Gastrocnemius medialis (tissue), 4 donors: ENCODE measurements around the gene AMHR2. TPM values are rescaled to one million over a fixed set of nuclear protein-coding genes. Genes with fewer than 3 reads are reported as not detected.
"Not testable (repeated sequence)": the region's sequence is repeated elsewhere in the genome, so short reads cannot be mapped to it uniquely, and the experiment has no call there.

Source experiments
- ATAC-seq, 2 donors: fragments of 150-250 bp; one replicate each; pipeline ENCODE4 v1.9.1; 2016
- DNase-seq, 2 donors: peaks; one replicate each; pipeline ENCODE4 v3.0.0-alpha.2; 2019
- H3K27ac ChIP-seq, 4 donors: fragments of 200-600 bp; sonication (generic); 1 replicate in 1 of 4; 2 replicates in 3 of 4; pipeline ENCODE4 v1.5.1; 2016 to 2018; ENCODE audit warnings: mild to moderate bottlenecking in 2 of 4, moderate library complexity in 1 of 4
- H3K27me3 ChIP-seq, 3 donors: fragments of 200-600 bp; sonication (generic) in 2 of 3; 1 replicate in 1 of 3; 2 replicates in 2 of 3; pipeline versions ENCODE4 v1.5.1 to v1.6.0; 2016 to 2019; ENCODE audit warnings: mild to moderate bottlenecking in 1 of 3, moderate library complexity in 1 of 3
- H3K36me3 ChIP-seq, 2 donors: fragments of 200-600 bp; sonication (generic) in 1 of 2; one replicate each; pipeline ENCODE4 v1.5.1; 2017 to 2018
- H3K4me1 ChIP-seq, 2 donors: fragments of 200-600 bp; sonication (generic) in 1 of 2; one replicate each; pipeline ENCODE4 v1.5.1; 2016 to 2017; ENCODE audit warnings: mild to moderate bottlenecking in 2 of 2
- H3K4me3 ChIP-seq, 4 donors: fragments of 200-600 bp; sonication (generic) in 3 of 4; 1 replicate in 1 of 4; 2 replicates in 3 of 4; pipeline ENCODE4 v1.5.1; 2016 to 2019; ENCODE audit warnings: mild to moderate bottlenecking in 2 of 4
- H3K9me3 ChIP-seq, 3 donors: fragments of 200-600 bp; sonication (generic) in 2 of 3; 1 replicate in 1 of 3; 2 replicates in 2 of 3; pipeline ENCODE4 v1.5.1; 2016 to 2019
- POLR2A ChIP-seq, 2 donors: fragments of 450-650 bp; IDR thresholded peaks; one replicate each; pipeline ENCODE4 v1.6.1; 2017; ENCODE audit warnings: antibody characterized with exemption in 2 of 2, mild to moderate bottlenecking in 2 of 2, moderate library complexity in 2 of 2
- in situ Hi-C, 4 donors: fragments of 200-750 bp; cut with MboI; loops; one replicate each; pipeline versions ENCODE4 v1.15.0 to v1.8.0; 2017; ENCODE audit warnings: low sequenced_read_pairs in 4 of 4
- intact Hi-C: fragments of 100-400 bp; cut with DNase I; formaldehyde crosslinking; loops from one replicate; pipeline ENCODE4 v1.15.1; 2023; ENCODE audit warnings: low total_unique reads
- total RNA-seq, 4 donors: library from RNA; depleted of rRNA; stranded (reverse); fragments of >200 nt; gene quantifications; one replicate each; pipeline versions ENCODE4 v1.1.0 to v1.2.3, GENCODE V29; 2016
- TF ChIP-seq, protein P1 (sequence below), 5 experiments: fragments of 450-650 bp in 3 of 5; fragments of 200-600 bp in 2 of 5; sonication (generic) in 2 of 5; IDR thresholded peaks in 4 of 5; conservative IDR thresholded peaks in 1 of 5; 1 replicate in 4 of 5; 2 replicates in 1 of 5; pipeline ENCODE4 v1.5.1; 2016 to 2019; ENCODE audit warnings: antibody characterized with exemption in 5 of 5, mild to moderate bottlenecking in 3 of 5, moderate library complexity in 3 of 5

AMHR2 gene
- total RNA-seq, 4 donors from 2014 or later, result 1.0 to 1.4 TPM; not detected in 2

DNA sequence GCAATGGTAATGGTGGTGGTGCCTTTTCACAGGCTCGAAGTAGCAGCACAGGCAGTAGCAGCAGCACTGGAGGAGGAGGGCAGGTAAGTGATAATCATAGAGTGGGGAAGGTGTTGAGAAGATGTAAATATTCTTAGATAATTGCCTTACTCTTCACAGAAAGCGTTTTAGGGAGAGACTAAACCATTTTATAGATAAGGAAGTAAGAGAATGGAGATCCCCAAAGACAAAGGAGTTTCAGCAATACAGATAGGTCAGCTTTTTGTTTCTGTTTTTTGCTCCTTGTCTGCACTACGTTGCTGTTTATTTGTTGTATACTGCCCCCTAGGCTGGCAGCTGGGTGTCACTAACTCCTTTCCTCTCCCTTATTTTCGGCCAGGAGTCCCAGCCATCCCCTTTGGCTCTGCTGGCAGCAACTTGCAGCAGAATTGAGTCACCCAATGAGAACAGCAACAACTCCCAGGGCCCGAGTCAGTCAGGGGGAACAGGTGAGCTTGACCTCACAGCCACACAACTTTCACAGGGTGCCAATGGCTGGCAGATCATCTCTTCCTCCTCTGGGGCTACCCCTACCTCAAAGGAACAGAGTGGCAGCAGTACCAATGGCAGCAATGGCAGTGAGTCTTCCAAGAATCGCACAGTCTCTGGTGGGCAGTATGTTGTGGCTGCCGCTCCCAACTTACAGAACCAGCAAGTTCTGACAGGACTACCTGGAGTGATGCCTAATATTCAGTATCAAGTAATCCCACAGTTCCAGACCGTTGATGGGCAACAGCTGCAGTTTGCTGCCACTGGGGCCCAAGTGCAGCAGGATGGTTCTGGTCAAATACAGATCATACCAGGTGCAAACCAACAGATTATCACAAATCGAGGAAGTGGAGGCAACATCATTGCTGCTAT lies 41.7 kb upstream of the AMHR2 start:
- no peaks in the 10 kb centered on the region for H3K9me3 ChIP-seq
- in situ Hi-C loops, result no loop called here
- no peaks in the 10 kb centered on the region for H3K27me3 ChIP-seq
- TF ChIP-seq, protein P1, sequence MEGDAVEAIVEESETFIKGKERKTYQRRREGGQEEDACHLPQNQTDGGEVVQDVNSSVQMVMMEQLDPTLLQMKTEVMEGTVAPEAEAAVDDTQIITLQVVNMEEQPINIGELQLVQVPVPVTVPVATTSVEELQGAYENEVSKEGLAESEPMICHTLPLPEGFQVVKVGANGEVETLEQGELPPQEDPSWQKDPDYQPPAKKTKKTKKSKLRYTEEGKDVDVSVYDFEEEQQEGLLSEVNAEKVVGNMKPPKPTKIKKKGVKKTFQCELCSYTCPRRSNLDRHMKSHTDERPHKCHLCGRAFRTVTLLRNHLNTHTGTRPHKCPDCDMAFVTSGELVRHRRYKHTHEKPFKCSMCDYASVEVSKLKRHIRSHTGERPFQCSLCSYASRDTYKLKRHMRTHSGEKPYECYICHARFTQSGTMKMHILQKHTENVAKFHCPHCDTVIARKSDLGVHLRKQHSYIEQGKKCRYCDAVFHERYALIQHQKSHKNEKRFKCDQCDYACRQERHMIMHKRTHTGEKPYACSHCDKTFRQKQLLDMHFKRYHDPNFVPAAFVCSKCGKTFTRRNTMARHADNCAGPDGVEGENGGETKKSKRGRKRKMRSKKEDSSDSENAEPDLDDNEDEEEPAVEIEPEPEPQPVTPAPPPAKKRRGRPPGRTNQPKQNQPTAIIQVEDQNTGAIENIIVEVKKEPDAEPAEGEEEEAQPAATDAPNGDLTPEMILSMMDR (IDR thresholded peaks at IDR 0.05 in 4 of 5, conservative IDR thresholded peaks at IDR 0.05 in 1 of 5), result peak; percentile 39 to 53 (median 51)
- no peak for TF ChIP-seq POLR2A (IDR thresholded peaks at IDR 0.05)
- intact Hi-C loops, result loop anchor here (1.0 to 2.0 kb wide), 3 partner anchors 29 to 119 kb away; partner anchors contain the start of gene TARBP2
- DNase-seq (peak; percentile 73 to 90), ATAC-seq (peak in 1 of 2 donors; percentile 15)
- peak overlapping the region; percentile 89 to 99 (median 94) for H3K27ac ChIP-seq
- peaks cover 0 to 36% of the 10 kb centered on the region in 2 donors for H3K36me3 ChIP-seq
- peak overlapping the region; percentile 57 to 86 (median 62) for H3K4me3 ChIP-seq
- peaks cover 67 to 70% of the 10 kb centered on the region in 2 donors for H3K4me1 ChIP-seq

DNA sequence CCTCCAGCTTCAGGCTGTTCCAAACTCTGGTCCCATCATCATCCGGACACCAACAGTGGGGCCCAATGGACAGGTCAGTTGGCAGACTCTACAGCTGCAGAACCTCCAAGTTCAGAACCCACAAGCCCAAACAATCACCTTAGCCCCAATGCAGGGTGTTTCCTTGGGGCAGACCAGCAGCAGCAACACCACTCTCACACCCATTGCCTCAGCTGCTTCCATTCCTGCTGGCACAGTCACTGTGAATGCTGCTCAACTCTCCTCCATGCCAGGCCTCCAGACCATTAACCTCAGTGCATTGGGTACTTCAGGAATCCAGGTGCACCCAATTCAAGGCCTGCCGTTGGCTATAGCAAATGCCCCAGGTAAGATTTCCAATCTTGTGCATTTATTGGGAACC lies 40.4 kb upstream of the AMHR2 start:
- in situ Hi-C loops, result no loop called here
- Histone ChIP-seq H3K27me3 (no peaks in the 10 kb centered on the region), H3K27ac (peak overlapping the region; percentile 89 to 99 (median 94)), H3K36me3 (peaks cover 0 to 36% of the 10 kb centered on the region in 2 donors), H3K4me3 (peak overlapping the region; percentile 14 to 19 (median 18)), H3K9me3 (no peaks in the 10 kb centered on the region), H3K4me1 (peaks cover 80 to 83% of the 10 kb centered on the region in 2 donors)
- ATAC-seq (no peak), DNase-seq (no peak)
- intact Hi-C loops, result no loop called here
- TF ChIP-seq, protein P1 (IDR thresholded peaks at IDR 0.05 in 4 of 5, conservative IDR thresholded peaks at IDR 0.05 in 1 of 5), result no peak
- TF ChIP-seq POLR2A (IDR thresholded peaks at IDR 0.05), result no peak

DNA sequence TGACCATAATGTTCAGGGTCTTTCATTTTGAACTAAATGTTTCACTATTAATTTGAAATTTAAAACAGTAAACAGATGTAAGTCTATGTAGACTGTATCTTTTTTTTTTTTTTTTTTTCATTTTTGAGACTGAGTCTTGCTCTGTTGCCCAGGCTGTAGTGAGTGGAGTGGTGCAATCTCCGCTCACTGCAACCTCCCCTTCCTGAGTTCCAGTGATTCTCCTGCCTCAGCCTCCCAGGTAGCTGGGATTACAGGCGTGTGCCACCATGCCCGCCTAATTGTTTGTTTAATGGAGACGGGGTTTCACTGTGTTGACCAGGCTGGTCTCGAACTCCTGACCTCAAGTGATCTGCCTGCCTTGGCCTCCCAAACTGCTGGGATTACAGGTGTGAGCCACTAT lies 37.3 kb upstream of the AMHR2 start:
- DNase-seq, intact Hi-C loops, in situ Hi-C loops, H3K9me3 ChIP-seq, H3K27me3 ChIP-seq, ATAC-seq: not testable (repeated sequence)
- Histone ChIP-seq H3K27ac (peak overlapping the region in 2 of 4 donors; percentile 76 to 94), H3K4me1 (peaks cover 98 to 99% of the 10 kb centered on the region in 2 donors), H3K36me3 (peaks cover 0 to 41% of the 10 kb centered on the region in 2 donors), H3K4me3 (peak overlapping the region in 3 of 4 donors; percentile 1 to 26 (median 17))

DNA sequence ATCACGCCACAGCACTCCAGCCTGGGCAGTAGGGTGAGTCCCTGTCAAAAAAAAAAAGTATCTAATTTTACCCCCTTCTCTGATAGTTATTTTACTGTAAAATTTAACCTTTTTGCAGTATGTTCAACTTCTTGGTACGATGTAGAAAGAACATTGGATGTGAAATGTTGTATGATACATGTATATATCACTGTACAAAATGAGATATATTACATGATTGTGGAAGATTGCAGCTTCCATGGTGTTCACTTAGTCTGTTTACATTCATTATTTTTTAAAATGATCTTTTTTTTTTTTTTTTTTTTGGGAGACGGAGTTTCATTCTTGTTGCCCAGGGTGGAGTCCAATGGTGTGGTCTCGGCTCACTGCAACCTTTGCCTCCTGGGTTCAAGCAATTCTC lies 34.7 kb upstream of the AMHR2 start:
- no peak overlapping the region for H3K4me3 ChIP-seq
- no peak for TF ChIP-seq POLR2A (IDR thresholded peaks at IDR 0.05)
- TF ChIP-seq, protein P1 (IDR thresholded peaks at IDR 0.05 in 4 of 5, conservative IDR thresholded peaks at IDR 0.05 in 1 of 5), result no peak
- H3K27me3 ChIP-seq, result no peaks in the 10 kb centered on the region
- DNase-seq, result no peak
- in situ Hi-C loops, result no loop called here
- intact Hi-C loops, result no loop called here
- H3K4me1 ChIP-seq, result peaks cover 74 to 80% of the 10 kb centered on the region in 2 donors
- no peaks in the 10 kb centered on the region for H3K9me3 ChIP-seq
- no peak for ATAC-seq
- peak overlapping the region; percentile 61 to 76 (median 72) for H3K27ac ChIP-seq
- peaks cover 0 to 17% of the 10 kb centered on the region in 2 donors for H3K36me3 ChIP-seq

DNA sequence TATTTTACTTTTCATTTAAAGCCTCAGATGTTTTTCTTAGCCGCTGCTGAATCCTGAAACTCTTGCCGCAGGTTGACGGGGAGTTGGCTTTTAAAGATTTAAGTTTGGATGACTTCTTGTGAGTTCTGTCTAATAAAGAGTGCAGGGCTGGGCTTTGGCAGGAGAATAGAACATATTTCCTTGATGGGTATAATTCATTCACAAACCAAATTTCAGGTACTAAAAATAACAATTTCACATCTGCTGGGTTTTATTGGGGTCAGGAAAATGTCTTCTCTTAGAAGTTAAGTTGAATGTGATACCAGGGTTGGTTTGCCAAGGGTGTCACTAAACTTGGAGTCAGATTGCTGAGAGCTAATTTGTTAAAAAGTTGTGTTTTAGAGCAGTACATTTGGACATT lies 34.0 kb upstream of the AMHR2 start:
- in situ Hi-C loops, result no loop called here
- intact Hi-C loops, result no loop called here
- peak overlapping the region; percentile 61 to 76 (median 72) for H3K27ac ChIP-seq
- H3K36me3 ChIP-seq, result peaks cover 0 to 10% of the 10 kb centered on the region in 2 donors
- H3K27me3 ChIP-seq, result no peaks in the 10 kb centered on the region
- no peaks in the 10 kb centered on the region for H3K9me3 ChIP-seq
- TF ChIP-seq, protein P1 (IDR thresholded peaks at IDR 0.05 in 4 of 5, conservative IDR thresholded peaks at IDR 0.05 in 1 of 5), result no peak
- no peak for TF ChIP-seq POLR2A (IDR thresholded peaks at IDR 0.05)
- peak overlapping the region in 2 of 4 donors; percentile 3 to 6 for H3K4me3 ChIP-seq
- DNase-seq, result no peak
- peaks cover 66 to 72% of the 10 kb centered on the region in 2 donors for H3K4me1 ChIP-seq
- no peak for ATAC-seq
